Pancreas (tissue), 10 donors: ENCODE results near the gene MON2. TPM values are rescaled to one million over a fixed set of nuclear protein-coding genes. Genes with fewer than 3 reads are reported as not detected.

Source experiments
- ATAC-seq, 4 donors: fragments of 200-7000 bp; cut with Tn5 transposase; one replicate each; pipeline versions ENCODE4 v1.8.0 to v1.9.1; 2020; ENCODE audit warnings: mild to moderate bottlenecking in 4 of 4, moderate library complexity in 4 of 4
- DNase-seq, 6 donors: peaks; one replicate each; pipeline ENCODE4 v3.0.0-alpha.2; 2020
- FAIRE-seq: peaks from 2 replicates; lab custom pipeline; 2012; peaks lifted over from hg19 to GRCh38; lab: Jason Lieb, UNC
- H3K27ac ChIP-seq, 4 donors: fragments of 200-600 bp; sonication (generic); 1 replicate in 3 of 4; 2 replicates in 1 of 4; pipeline versions ENCODE4 v1.5.0 to v1.8.0; 2020
- H3K27me3 ChIP-seq, 4 donors: fragments of 200-600 bp; one replicate each; pipeline ENCODE4 v1.8.0; 2021
- H3K36me3 ChIP-seq, 3 donors: fragments of 200-600 bp; sonication (generic) in 1 of 3; one replicate each; pipeline versions ENCODE4 v1.5.0 to v1.8.0; 2020 to 2021
- H3K4me1 ChIP-seq, 3 donors: fragments of 200-600 bp; one replicate each; pipeline ENCODE4 v1.8.0; 2021
- H3K4me3 ChIP-seq, 4 donors: fragments of 200-600 bp; sonication (generic) in 2 of 4; one replicate each; pipeline versions ENCODE4 v1.5.0 to v1.8.0; 2020 to 2021
- H3K9me3 ChIP-seq, 4 donors: fragments of 200-600 bp; one replicate each; pipeline ENCODE4 v1.8.0; 2021
- WGBS, 2 donors: extraction: QIAGEN DNeasy Blood & Tissue Kit; methylation state at CpG; one replicate each; pipeline ENCODE4 v1.1.7; 2013; 5-methylcytosine and 5-hydroxymethylcytosine counted together
- intact Hi-C, 3 donors: fragments of 100-400 bp; cut with DNase I; formaldehyde crosslinking; loops; one replicate each; pipeline versions ENCODE4 v1.11.1 to v1.14.2; 2022
- polyA plus RNA-seq, 2 donors: library from polyadenylated mRNA; stranded (reverse); fragments of 200-250 nt; gene quantifications; one replicate each; pipeline ENCODE4 v1.2.3, GENCODE V29; 2013
- total RNA-seq, 6 donors: library from RNA; stranded (reverse); fragmentation: NEBNext Ultra II Directional in 4 of 6; extraction: Animal tissue kit (Norgen Biotek cat#: 25700) in 4 of 6; gene quantifications; one replicate each; pipeline versions ENCODE4 v1.2.1 to v1.2.4, GENCODE V29; 2021 to 2023
- TF ChIP-seq, protein P1 (sequence below), 4 donors: fragments of 200-600 bp; sonication (generic) in 3 of 4; IDR thresholded peaks; one replicate each; pipeline versions ENCODE4 v1.5.0 to v1.8.0; 2021; ENCODE audit warnings: antibody characterized with exemption in 4 of 4
- donor health status: healthy with polysubstance abuse.
- donor health status: DM: no; HTN: no; CAD: no; lungs with moderate emphysema.
- donor health status: DM: no; HTN: no; CAD: no.
- donor health status: control.
- donor health status: control.
- donor health status: Bipolar disorder and iron deficiency.
- donor health status: DM: yes; HTN: yes; CAD: no.
- donor health status: DM: no; HTN: no; CAD: no.
- donor health status: DM: no; HTN: no; CAD: no.
- donor health status: DM: yes; HTN: yes; CAD: no.

The MON2 gene
- total and polyA plus RNA-seq, 8 donors: 14.6 to 46.8 (median 30.7) TPM

DNA sequence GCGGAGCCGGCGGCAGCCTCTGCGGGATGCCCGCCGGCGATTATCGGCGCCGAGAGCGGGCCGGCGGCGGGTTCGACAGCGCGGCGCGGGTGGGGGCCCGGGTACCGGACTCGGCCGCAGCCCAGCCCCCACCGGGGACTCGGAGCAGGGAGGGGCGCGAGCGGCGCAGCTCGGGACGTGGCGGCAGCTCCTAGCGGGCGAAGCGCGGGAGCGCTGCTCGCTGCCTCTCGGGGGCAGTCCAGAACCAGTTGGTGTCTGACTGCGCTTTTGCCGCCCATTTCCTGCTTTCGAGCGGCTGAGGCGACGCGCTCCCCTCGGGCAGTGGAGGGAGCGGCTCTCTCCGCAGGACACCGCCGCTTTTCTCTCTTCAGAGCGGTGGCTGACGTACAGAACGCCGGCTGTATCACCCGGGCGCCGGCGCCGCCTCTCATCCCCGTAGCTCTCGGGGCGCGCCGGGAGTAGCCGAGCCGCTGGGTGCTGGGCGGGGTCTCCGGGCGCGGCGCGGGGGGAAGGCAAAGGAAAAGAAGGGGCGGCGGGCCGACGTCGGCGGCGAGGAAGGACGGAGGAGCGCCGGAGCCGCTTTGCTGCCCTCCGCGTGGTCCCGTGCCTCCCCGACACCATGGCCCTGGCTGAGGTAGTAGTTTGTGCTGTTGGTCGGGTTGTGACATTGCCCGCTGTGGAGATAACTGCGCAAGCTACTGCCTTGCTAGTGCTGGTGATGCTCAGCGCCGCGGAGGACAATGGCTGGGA, 136.6 kb downstream of the MON2 start:
- H3K4me3 ChIP-seq: peak overlapping the region; percentile 66 to 84 (median 73)
- H3K27me3 ChIP-seq: no peaks in the 10 kb centered on the region
- intact Hi-C loops: no loop called here
- ATAC-seq: peak; percentile 87 to 94 (median 91)
- H3K9me3 ChIP-seq: no peaks in the 10 kb centered on the region
- peaks cover 8 to 9% (median 9%) of the 10 kb centered on the region in 3 donors for H3K4me1 ChIP-seq
- FAIRE-seq: no peak
- H3K27ac ChIP-seq: peak overlapping the region; percentile 99 to 100 (median 100)
- WGBS, 2 donors: 0 to 1% methylated on average over 72 to 94 of the region's 94 CpGs
- TF ChIP-seq, protein P1, sequence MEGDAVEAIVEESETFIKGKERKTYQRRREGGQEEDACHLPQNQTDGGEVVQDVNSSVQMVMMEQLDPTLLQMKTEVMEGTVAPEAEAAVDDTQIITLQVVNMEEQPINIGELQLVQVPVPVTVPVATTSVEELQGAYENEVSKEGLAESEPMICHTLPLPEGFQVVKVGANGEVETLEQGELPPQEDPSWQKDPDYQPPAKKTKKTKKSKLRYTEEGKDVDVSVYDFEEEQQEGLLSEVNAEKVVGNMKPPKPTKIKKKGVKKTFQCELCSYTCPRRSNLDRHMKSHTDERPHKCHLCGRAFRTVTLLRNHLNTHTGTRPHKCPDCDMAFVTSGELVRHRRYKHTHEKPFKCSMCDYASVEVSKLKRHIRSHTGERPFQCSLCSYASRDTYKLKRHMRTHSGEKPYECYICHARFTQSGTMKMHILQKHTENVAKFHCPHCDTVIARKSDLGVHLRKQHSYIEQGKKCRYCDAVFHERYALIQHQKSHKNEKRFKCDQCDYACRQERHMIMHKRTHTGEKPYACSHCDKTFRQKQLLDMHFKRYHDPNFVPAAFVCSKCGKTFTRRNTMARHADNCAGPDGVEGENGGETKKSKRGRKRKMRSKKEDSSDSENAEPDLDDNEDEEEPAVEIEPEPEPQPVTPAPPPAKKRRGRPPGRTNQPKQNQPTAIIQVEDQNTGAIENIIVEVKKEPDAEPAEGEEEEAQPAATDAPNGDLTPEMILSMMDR (IDR thresholded peaks at IDR 0.05): peak; percentile 17 to 44 (median 28)
- H3K36me3 ChIP-seq: no peaks in the 10 kb centered on the region
- peak; percentile 82 to 94 (median 88) for DNase-seq

DNA sequence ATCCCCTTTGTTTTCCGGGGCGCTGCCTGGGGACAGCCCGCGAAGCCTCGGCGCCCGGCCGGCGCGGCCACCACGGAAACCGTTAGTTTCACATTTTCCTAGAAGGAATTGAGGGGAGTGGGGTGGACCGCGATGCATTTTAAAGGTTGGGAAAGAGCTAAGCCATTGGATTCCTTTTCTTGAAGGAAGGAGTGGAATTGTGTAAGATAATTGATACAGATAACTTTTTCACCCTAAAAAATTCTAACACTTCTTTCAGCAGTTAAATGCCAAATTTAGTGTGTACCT, 137.1 kb downstream of the MON2 start:
- WGBS, 2 donors: 0 to 1% methylated on average over 14 of the region's 14 CpGs
- no peaks in the 10 kb centered on the region for H3K9me3 ChIP-seq
- FAIRE-seq (no peak), ATAC-seq (no peak), DNase-seq (no peak)
- H3K36me3 ChIP-seq: no peaks in the 10 kb centered on the region
- intact Hi-C loops: no loop called here
- H3K4me3 ChIP-seq: peak overlapping the region; percentile 66 to 84 (median 73)
- TF ChIP-seq, protein P1 (IDR thresholded peaks at IDR 0.05): no peak
- H3K4me1 ChIP-seq: peaks cover 8 to 9% (median 9%) of the 10 kb centered on the region in 3 donors
- peak overlapping the region; percentile 99 to 100 (median 100) for H3K27ac ChIP-seq
- H3K27me3 ChIP-seq: no peaks in the 10 kb centered on the region

DNA sequence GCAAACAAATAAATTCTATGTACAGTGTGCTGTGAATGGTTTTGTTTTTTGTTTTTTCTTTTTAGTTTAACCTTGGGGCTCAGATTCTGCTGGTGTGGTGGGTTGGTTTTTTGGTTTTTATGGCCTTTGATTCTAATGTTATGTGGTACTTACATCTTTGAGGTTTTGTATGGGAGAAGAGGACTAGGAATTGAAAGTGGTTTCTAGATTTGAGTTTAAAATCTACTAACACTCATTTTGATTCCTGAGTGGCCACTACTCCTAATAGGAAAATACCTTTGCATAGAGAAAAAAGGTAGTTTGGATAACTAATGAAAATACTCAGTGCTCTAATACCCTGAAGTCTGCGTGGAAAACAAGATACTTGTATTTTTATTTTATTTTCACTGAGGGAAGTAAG, 137.7 kb downstream of the MON2 start:
- Histone ChIP-seq H3K9me3 (no peaks in the 10 kb centered on the region), H3K27me3 (no peaks in the 10 kb centered on the region), H3K36me3 (no peaks in the 10 kb centered on the region), H3K4me3 (peak overlapping the region in 3 of 4 donors; percentile 66 to 78 (median 68)), H3K4me1 (peaks cover 8 to 9% (median 9%) of the 10 kb centered on the region in 3 donors), H3K27ac (no peak overlapping the region)
- no peak for ATAC-seq
- intact Hi-C loops: no loop called here
- no peak for FAIRE-seq
- WGBS, 2 donors: 83 to 86% methylated on average over 1 of the region's 1 CpG
- no peak for DNase-seq
- TF ChIP-seq, protein P1 (IDR thresholded peaks at IDR 0.05): no peak

DNA sequence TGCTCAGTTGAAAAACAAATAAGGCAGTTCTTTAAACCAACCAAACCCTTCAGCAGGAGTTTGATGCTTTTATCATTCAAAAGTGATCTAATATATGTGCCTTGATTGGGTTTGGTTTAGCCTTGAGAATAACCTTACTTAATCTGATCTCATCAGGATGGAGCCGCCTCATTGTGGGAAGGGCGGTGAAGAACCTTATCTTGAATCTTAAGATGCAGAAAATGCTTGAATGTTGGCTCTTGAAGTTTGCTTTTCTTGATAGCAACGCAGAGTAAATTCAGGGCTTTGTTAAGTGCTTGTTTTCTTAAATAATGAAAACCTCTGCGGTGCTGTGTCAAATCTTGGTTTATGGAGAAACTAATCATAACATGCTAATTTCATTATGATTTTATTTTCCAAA, 138.2 kb downstream of the MON2 start:
- no peaks in the 10 kb centered on the region for H3K36me3 ChIP-seq
- H3K4me3 ChIP-seq: peak overlapping the region in 1 of 4 donors; percentile 66
- FAIRE-seq (no peak), ATAC-seq (no peak), DNase-seq (no peak)
- intact Hi-C loops: no loop called here
- H3K4me1 ChIP-seq: peaks cover 8 to 9% (median 9%) of the 10 kb centered on the region in 3 donors
- 62 to 66% methylated on average over 4 of the region's 4 CpGs for WGBS, 2 donors
- no peak overlapping the region for H3K27ac ChIP-seq
- no peaks in the 10 kb centered on the region for H3K27me3 ChIP-seq
- TF ChIP-seq, protein P1 (IDR thresholded peaks at IDR 0.05): no peak
- no peaks in the 10 kb centered on the region for H3K9me3 ChIP-seq

DNA sequence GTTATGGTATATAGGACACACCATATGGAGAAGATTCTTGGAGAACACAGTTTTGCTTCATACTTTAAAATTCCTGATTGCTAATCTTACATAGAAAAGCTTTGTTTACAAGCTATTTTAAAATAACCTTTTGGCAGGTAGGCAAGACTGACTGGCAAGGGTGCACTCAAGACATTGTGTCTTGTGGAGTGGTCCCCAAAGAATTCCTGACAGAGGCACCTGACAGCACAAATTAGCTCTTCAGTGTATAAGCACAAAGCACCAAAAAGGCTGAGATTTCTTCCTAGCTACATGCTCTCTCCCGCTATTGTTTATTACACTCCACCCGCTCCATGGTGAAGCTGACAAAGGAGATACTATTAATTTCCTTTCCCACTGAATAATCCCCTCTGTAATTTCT, 139.4 kb downstream of the MON2 start:
- no peak overlapping the region for H3K4me3 ChIP-seq
- WGBS, 2 donors: 99 to 100% methylated on average over 2 of the region's 2 CpGs
- no peak for ATAC-seq
- FAIRE-seq: no peak
- H3K4me1 ChIP-seq: peaks cover 8 to 9% (median 9%) of the 10 kb centered on the region in 3 donors
- no peaks in the 10 kb centered on the region for H3K9me3 ChIP-seq
- no peak overlapping the region for H3K27ac ChIP-seq
- intact Hi-C loops: no loop called here
- DNase-seq: no peak
- TF ChIP-seq, protein P1 (IDR thresholded peaks at IDR 0.05): no peak
- H3K36me3 ChIP-seq: no peaks in the 10 kb centered on the region
- H3K27me3 ChIP-seq: no peaks in the 10 kb centered on the region
